A549 (cell line): ENCODE data around the gene CLASP1.

Source experiments
- CBX8 ChIP-seq: fragments of 200-600 bp; sonication (generic); IDR thresholded peaks from 2 replicates; pipeline ENCODE4 v1.6.1; 2016
- CTCF ChIP-seq: fragments of >200 bp; sonication (Bioruptor Twin); formaldehyde crosslinking; IDR thresholded peaks from 3 replicates; pipeline ENCODE4 v1.5.1; 2016
- MAX ChIP-seq: IDR thresholded peaks from 2 replicates; pipeline ENCODE4 v1.6.1; 2012
- REST ChIP-seq: fragments of 200-600 bp; sonication (generic); IDR thresholded peaks from 2 replicates; pipeline ENCODE4 v1.6.1; 2016; ENCODE audit warnings: antibody characterized with exemption, mild to moderate bottlenecking, moderate library complexity
- TP53 ChIP-seq: fragments of 250-450 bp; sonication (Bioruptor Pico); IDR thresholded peaks from 2 replicates; pipeline ENCODE4 v1.5.0; 2021; ENCODE audit warnings: mild to moderate bottlenecking, moderate library complexity

GRCh38 chr2:121346859-121347258 lies 302.4 kb downstream of the CLASP1 start:
- TF ChIP-seq CTCF (no peak), CBX8 (no peak), MAX (no peak), TP53 (CRISPR knock-in tag) (no peak), REST (no peak)
